ENCODE results near the gene NEGR1.

Gene NEGR1

GRCh38 chr1:71770121-71770520, 512.2 kb downstream of the NEGR1 start:
- DNase-seq = no peak

DNA sequence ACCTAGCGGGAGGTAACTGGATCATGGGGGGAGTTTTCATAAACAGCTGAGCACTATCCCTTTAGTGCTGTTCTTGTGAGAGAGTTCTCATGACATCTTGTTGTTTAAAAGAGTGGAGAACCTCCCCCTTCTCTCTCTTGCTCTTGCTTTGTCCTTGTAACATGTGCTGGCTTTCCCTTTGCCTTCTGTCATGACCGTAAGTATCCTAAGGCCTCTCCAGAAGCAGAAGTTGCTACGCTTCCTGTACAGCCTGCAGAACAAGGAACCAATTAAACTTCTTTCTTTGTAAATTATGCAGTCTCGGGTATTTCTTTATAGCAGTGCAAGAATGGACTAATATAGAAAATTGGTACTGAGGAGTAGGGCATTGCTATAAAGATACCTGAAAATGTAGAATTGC, 515.6 kb downstream of the NEGR1 start:
- DNase-seq = no peak

GRCh38 chr1:71762514-71763255, 519.7 kb downstream of the NEGR1 start:
- no peak for DNase-seq

GRCh38 chr1:71755441-71755840, 526.9 kb downstream of the NEGR1 start:
- DNase-seq = no peak

GRCh38 chr1:71753746-71754145, 528.6 kb downstream of the NEGR1 start:
- no peak for DNase-seq

DNA sequence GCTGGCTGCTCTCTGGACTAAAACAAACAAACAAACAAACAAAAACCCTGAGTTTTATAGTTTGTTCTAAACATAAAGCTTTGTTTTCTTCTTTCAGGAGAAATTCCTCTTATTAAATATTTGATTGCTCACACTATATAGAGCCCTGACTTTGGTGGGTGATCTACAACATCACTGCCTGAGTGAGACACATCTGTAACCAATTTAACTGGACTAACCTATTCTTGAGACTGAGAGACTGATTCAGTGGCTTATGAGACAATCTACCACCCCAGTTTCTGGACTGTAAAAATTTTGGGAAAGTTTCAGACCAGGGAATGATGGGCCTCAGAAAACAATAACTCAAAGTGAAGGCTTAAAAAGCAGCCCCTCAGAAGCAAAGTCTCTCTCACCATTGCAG, 537.0 kb downstream of the NEGR1 start:
- DNase-seq = no peak

- DNase-seq = no peak
Observed at GRCh38 chr1:71743862-71744261, 538.5 kb downstream of the NEGR1 start.

GRCh38 chr1:71738910-71739309, 543.4 kb downstream of the NEGR1 start:
- no peak for DNase-seq

- DNase-seq = no peak
Observed at GRCh38 chr1:71738256-71738655, 544.1 kb downstream of the NEGR1 start.

DNA sequence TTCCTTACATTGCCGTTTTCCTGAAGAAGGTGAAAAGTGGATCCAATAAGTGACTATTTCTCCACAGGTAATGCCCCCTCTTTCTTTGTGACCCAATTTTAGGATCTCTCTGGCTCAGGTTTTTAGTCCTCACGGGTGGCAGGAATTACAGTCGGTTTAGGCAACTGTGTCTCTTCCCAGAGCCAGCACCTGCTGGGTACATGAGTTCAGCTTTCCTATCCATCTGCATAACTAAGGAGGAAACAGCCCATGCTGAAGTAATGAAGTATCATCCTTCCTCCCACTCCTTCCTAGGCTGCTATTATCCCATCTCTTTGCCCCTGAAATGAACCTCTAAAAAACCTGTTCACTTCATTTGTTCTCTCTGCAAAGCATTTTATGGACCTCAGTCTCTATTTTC, 544.6 kb downstream of the NEGR1 start:
- no peak for DNase-seq

- no peak for DNase-seq
Observed at GRCh38 chr1:71733121-71733520, 549.2 kb downstream of the NEGR1 start.

DNA sequence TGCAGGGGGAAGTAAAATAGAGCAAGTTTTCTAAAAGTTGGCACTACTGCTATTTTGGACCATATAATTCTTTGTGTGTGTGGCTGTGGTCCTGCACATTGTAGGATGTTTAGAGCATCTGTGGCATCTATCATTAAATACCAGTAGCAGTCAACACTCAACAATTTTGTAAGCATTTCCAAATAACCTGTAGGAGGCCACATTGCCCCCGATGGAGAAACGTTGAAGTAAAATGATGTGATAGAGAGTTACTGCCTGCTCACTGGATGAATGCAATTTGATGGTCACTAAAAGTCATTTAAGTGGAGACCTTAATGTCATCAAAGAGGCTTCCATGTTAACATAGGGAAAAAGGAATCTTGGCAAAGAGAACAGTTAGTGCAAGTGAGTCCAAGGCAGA, 560.8 kb downstream of the NEGR1 start:
- no peak for DNase-seq

GRCh38 chr1:71719330-71719729, 563.0 kb downstream of the NEGR1 start:
- DNase-seq = no peak

DNA sequence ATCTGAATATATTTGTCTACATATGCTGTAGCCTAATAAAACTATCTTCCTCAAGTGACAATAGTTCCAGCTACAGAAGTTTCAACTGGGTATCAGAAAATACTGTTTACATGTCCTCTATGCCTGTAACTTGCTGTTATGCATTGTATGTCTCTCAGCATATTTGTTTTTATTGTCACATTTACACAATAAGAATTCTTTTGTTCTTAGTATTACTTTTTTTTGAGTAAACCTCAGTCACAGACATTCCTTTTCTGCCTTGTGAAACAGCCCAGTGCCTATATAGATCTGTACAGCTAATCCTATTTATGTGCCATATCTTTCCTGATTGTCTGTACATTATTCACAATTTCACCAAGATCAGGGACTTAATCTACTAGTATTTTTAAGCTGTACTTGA, 565.2 kb downstream of the NEGR1 start:
- DNase-seq = no peak

DNA sequence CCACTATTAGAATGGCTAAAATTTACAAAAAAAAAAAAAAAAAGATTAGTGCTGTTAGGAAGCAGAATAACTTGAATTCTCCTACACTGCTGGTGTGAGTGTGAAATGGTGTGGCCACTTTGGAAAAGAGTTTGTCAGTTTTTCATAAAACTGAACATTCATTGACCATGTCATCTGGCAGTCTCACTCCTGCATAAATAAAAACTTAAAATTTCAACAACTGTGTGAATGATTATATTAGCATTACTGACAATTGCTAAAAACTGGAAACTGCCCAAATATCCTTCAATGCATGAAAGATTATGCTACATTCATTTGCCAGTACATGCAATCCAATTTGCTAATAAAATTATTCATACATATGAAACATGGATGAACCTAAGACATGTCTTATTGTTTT, 570.9 kb downstream of the NEGR1 start:
- no peak for DNase-seq

DNA sequence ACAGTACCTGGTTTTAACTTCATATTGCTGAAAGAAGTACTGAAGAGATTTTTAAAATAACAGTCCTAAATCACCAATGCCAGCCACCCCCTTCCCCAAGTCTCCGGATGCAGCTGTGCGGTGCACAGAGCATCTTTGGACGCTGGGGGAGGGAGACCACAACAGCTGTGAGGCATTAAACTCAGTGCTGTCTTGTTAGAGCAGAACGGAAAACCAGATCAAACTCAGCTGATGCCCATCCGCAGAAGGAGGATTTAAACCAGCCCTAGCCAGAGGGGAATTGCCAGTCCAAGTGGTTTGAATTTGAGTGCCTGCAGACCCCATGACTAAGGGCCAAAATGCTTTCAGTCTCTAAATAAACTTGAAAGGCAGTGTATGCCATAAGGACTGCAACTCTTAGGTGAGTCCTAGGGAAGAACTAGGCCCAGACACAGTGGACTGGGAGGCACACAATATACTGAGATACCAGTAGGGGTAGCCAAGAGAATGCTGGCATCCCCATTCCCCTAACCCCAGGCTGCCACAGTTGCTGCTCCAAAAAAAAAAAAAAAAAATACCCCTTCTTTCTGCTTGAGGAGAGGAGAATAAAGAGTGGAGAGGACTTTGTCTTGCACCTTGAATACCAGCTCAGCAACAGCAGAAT, 576.2 kb downstream of the NEGR1 start:
- DNase-seq = no peak

- DNase-seq = no peak
Observed at GRCh38 chr1:71698186-71698585, 584.2 kb downstream of the NEGR1 start.

- no peak for DNase-seq
Observed at GRCh38 chr1:71695821-71696220, 586.5 kb downstream of the NEGR1 start.

DNA sequence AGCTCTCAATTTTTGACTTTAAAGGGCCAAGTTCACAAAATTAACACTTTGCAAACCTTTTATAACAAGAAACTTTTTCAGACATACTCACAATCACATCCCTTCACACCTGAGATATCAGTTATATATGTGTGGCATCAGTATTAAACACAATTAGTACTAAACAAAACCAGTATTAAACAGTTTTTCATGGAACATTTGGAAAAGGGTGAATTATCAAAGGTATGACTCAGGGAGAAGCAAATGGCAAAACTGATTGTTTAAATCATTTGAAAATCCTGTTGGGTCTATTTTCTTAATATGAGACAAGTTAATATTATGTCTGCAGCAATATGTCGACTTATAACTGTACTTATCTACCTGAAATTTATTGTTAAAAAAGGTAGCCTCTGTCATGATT, 587.3 kb downstream of the NEGR1 start:
- DNase-seq = no peak

DNA sequence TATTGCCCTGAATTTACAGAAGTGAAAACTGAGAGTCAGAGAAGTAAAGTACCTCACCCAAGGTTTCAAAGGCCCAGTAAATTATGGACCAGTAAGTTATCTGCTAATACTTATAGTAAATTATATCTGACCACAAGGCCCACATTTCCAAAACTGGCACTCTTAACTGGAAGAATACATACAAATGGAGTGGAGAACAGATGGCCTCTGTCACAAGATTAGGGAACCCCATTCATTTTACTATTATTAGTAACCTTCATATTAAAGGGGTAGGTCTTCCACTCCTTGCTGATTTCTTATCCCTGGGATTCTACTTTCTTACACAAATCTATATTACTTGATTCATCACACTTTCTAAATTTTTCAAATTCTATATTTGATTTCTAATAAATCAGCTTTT, 588.8 kb downstream of the NEGR1 start:
- DNase-seq = no peak

DNA sequence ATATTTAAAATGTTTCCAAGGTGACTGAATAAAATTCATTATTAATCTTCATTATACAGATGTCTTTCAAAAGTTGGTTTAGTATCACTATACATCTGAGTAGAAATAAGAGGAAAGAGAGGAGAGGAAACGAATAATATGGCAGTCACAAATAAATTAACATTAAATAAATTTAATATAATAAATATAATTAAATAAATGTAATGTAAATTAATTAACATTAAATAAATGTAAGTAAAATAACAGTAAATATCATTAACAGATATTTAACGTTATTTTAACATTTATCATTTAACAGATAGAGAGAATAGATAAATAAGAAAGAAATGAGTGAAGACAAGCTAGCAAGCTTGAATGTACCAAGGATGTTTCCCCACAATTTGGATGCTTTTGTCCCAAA, 592.7 kb downstream of the NEGR1 start:
- no peak for DNase-seq

DNA sequence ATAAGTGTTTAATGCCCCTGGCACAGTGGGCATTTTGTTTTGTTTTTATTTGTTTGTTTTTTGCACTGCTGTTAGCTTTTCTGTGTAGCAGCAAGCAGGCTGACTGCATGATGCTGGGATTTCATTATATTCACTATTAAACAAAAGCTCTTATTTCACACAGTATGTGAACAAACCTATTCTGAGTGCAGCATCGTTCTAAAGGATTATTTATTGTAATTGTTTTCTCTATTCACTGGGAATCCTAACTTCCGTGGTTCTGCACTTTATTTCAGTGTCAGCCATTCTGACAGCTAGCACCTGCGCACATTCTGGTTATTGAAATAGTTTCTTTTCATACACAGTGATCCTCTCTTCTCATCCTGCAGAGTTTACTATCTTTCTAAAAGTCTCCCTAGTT, 595.0 kb downstream of the NEGR1 start:
- no peak for DNase-seq

GRCh38 chr1:71676979-71677925, 605.1 kb downstream of the NEGR1 start:
- DNase-seq = no peak

DNA sequence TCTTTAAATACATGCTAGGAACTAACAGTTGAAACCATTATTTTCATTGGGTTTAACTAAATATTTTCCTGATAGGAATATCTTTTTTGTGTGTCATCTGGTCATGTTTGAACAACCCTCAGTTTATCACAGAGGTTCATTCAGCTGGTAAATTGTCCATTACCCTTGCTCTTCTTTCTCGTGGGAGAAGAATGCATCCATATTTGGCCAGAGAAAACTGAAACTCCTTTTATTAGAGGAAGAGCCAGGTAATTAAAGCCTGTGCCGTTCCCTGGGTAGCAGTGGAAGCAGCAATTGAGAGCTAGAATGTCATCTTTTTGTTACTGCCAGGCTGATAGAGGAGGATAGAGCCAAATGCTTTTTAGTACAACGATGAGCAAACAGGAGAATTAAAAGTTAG, 614.3 kb downstream of the NEGR1 start:
- DNase-seq = no peak
